ENCODE results near the gene CRTAC1.

The CRTAC1 gene

GRCh38 chr10:98030093-98030821 lies at the start of gene CRTAC1:
TSS of gene CRTAC1 (minus strand) at chr10:98030621. CDS start at chr10:98030472, 149 bp downstream.
- DNase-seq = no peak
- ATAC-seq = no peak
- Mint-ChIP-seq H3K4me3 (peak within 1 kb of the TSS; percentile 22 to 31), H3K4me1 (peaks cover 18% of the 10 kb centered on the region), H3K27ac (no peak within 1 kb of the TSS), H3K27me3 (peaks cover 89% of the 10 kb centered on the region), H3K9me3 (no peaks in the 10 kb centered on the region)

- ATAC-seq = no peak
- H3K4me1 Mint-ChIP-seq = no peaks in the 10 kb centered on the region
- H3K9me3 Mint-ChIP-seq = no peaks in the 10 kb centered on the region
- no peak overlapping the region for H3K27ac Mint-ChIP-seq
- peaks cover 26% of the 10 kb centered on the region for H3K27me3 Mint-ChIP-seq
- no peak for DNase-seq
- no peak overlapping the region for H3K4me3 Mint-ChIP-seq
Observed at GRCh38 chr10:98078774-98079173, 48.4 kb upstream of the CRTAC1 start.

GRCh38 chr10:98077223-98077622 lies 46.8 kb upstream of the CRTAC1 start:
- no peak for ATAC-seq
- H3K4me1 Mint-ChIP-seq = no peaks in the 10 kb centered on the region
- H3K27me3 Mint-ChIP-seq = peaks cover 34% of the 10 kb centered on the region
- DNase-seq = no peak
- H3K9me3 Mint-ChIP-seq = no peaks in the 10 kb centered on the region
- no peak overlapping the region for H3K4me3 Mint-ChIP-seq
- no peak overlapping the region for H3K27ac Mint-ChIP-seq

GRCh38 chr10:98076086-98076485 lies 45.7 kb upstream of the CRTAC1 start:
- Mint-ChIP-seq H3K27ac (no peak overlapping the region), H3K9me3 (no peaks in the 10 kb centered on the region), H3K4me1 (no peaks in the 10 kb centered on the region), H3K27me3 (peaks cover 37% of the 10 kb centered on the region), H3K4me3 (no peak overlapping the region)
- DNase-seq (no peak), ATAC-seq (no peak)

GRCh38 chr10:98074315-98074911 lies 44.0 kb upstream of the CRTAC1 start:
- Mint-ChIP-seq H3K4me1 (no peaks in the 10 kb centered on the region), H3K27me3 (peaks cover 44% of the 10 kb centered on the region), H3K27ac (no peak overlapping the region), H3K9me3 (no peaks in the 10 kb centered on the region), H3K4me3 (no peak overlapping the region)
- ATAC-seq = no peak
- no peak for DNase-seq

GRCh38 chr10:98067165-98067564 lies 36.7 kb upstream of the CRTAC1 start:
- Mint-ChIP-seq H3K4me1 (no peaks in the 10 kb centered on the region), H3K9me3 (no peaks in the 10 kb centered on the region), H3K27ac (no peak overlapping the region), H3K27me3 (peaks cover 52% of the 10 kb centered on the region), H3K4me3 (no peak overlapping the region)
- DNase-seq (no peak), ATAC-seq (no peak)

GRCh38 chr10:98063740-98064027 lies 33.3 kb upstream of the CRTAC1 start:
- DNase-seq = no peak
- Mint-ChIP-seq H3K4me1 (no peaks in the 10 kb centered on the region), H3K27me3 (peaks cover 51% of the 10 kb centered on the region), H3K9me3 (no peaks in the 10 kb centered on the region), H3K27ac (no peak overlapping the region), H3K4me3 (no peak overlapping the region)
- no peak for ATAC-seq

- no peaks in the 10 kb centered on the region for H3K4me1 Mint-ChIP-seq
- H3K4me3 Mint-ChIP-seq = no peak overlapping the region
- no peak overlapping the region for H3K27ac Mint-ChIP-seq
- H3K9me3 Mint-ChIP-seq = no peaks in the 10 kb centered on the region
- ATAC-seq = no peak
- H3K27me3 Mint-ChIP-seq = peaks cover 40% of the 10 kb centered on the region
- no peak for DNase-seq
Observed at GRCh38 chr10:98062424-98062823, 32.0 kb upstream of the CRTAC1 start.

- Mint-ChIP-seq H3K27me3 (peaks cover 35% of the 10 kb centered on the region), H3K4me3 (no peak overlapping the region), H3K9me3 (peaks cover 6 to 7% of the 10 kb centered on the region in 2 donors), H3K4me1 (no peaks in the 10 kb centered on the region), H3K27ac (no peak overlapping the region)
- no peak for DNase-seq
- ATAC-seq = no peak
Observed at GRCh38 chr10:98060079-98060478, 29.7 kb upstream of the CRTAC1 start.

GRCh38 chr10:98058295-98058694 lies 27.9 kb upstream of the CRTAC1 start:
- no peaks in the 10 kb centered on the region for H3K4me1 Mint-ChIP-seq
- H3K27me3 Mint-ChIP-seq = peaks cover 47% of the 10 kb centered on the region
- DNase-seq = no peak

GRCh38 chr10:98055841-98056516 lies 25.6 kb upstream of the CRTAC1 start:
- DNase-seq (no peak), ATAC-seq (no peak)
- Mint-ChIP-seq H3K9me3 (peaks cover 6 to 7% of the 10 kb centered on the region in 2 donors), H3K27me3 (peaks cover 46% of the 10 kb centered on the region), H3K4me3 (no peak overlapping the region), H3K4me1 (no peaks in the 10 kb centered on the region), H3K27ac (no peak overlapping the region)

More at GRCh38 chr10:98058295-98058694, 27.9 kb upstream of the CRTAC1 start:
- no peak overlapping the region for H3K4me3 Mint-ChIP-seq
- no peak for ATAC-seq
- peaks cover 6 to 7% of the 10 kb centered on the region in 2 donors for H3K9me3 Mint-ChIP-seq
- no peak overlapping the region for H3K27ac Mint-ChIP-seq

- Mint-ChIP-seq H3K4me3 (no peak overlapping the region), H3K9me3 (no peaks in the 10 kb centered on the region), H3K27me3 (peaks cover 51% of the 10 kb centered on the region), H3K27ac (no peak overlapping the region), H3K4me1 (peaks cover 6% of the 10 kb centered on the region)
- DNase-seq = no peak
- no peak for ATAC-seq
Observed at GRCh38 chr10:98047009-98047741, 16.8 kb upstream of the CRTAC1 start.

GRCh38 chr10:98045785-98046389 lies 15.5 kb upstream of the CRTAC1 start:
- no peak overlapping the region for H3K27ac Mint-ChIP-seq
- DNase-seq = peak; percentile 49 to 58

GRCh38 chr10:98041352-98042043 lies 11.1 kb upstream of the CRTAC1 start:
- H3K4me3 Mint-ChIP-seq = no peak overlapping the region
- H3K27ac Mint-ChIP-seq = no peak overlapping the region
- H3K27me3 Mint-ChIP-seq = peaks cover 87% of the 10 kb centered on the region
- peaks cover 6% of the 10 kb centered on the region for H3K4me1 Mint-ChIP-seq
- ATAC-seq (peak; percentile 44), DNase-seq (peak; percentile 25 to 47)
- no peaks in the 10 kb centered on the region for H3K9me3 Mint-ChIP-seq

More at GRCh38 chr10:98045785-98046389, 15.5 kb upstream of the CRTAC1 start:
- peak; percentile 81 for ATAC-seq
- Mint-ChIP-seq H3K4me3 (no peak overlapping the region), H3K9me3 (no peaks in the 10 kb centered on the region), H3K27me3 (peaks cover 47% of the 10 kb centered on the region), H3K4me1 (peaks cover 6% of the 10 kb centered on the region)
